ENCODE results near the gene HOXB5.
A peak's percentile ranks its signal among the peaks of the same experiment; 100 is the strongest.

HOXB5 gene

DNA sequence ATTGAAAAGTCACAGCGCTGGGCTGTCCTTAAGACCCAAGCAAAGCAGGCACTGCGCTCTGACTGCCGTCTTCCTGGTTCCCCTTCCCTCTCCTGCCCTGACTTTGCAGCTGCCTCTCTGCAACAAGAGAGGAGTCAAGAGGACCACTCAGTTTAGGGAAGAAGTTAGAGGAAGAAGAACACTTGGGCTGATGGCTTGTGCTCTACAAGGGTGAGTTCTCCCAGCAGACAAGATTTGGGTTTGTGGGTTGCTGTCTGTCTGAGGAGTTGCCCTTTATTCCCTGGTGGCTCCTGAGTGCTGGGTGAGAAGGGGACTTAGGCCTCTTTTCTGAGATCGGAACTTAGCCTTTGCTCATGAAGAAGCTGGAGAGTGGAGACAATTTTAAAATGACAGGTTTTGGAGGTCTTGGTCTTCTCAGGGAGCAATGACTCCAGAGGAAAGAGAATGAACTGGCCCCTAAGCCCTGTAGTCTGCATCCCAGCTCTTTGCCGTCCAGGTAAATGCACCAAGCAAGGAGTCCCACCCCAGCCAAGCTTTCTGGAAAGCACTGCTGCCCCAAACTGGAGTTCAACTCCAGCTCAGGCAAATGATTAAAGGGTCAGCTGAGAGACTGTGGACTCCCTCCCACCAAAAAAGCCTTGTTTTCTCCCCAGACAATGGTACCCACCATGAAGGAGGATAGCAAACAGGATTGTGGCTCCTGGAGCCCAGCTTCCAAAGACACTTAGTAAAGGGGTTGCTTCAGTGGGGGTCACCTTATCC is 35.3 kb upstream of the HOXB5 start:
- no peak for DNase-seq

DNA sequence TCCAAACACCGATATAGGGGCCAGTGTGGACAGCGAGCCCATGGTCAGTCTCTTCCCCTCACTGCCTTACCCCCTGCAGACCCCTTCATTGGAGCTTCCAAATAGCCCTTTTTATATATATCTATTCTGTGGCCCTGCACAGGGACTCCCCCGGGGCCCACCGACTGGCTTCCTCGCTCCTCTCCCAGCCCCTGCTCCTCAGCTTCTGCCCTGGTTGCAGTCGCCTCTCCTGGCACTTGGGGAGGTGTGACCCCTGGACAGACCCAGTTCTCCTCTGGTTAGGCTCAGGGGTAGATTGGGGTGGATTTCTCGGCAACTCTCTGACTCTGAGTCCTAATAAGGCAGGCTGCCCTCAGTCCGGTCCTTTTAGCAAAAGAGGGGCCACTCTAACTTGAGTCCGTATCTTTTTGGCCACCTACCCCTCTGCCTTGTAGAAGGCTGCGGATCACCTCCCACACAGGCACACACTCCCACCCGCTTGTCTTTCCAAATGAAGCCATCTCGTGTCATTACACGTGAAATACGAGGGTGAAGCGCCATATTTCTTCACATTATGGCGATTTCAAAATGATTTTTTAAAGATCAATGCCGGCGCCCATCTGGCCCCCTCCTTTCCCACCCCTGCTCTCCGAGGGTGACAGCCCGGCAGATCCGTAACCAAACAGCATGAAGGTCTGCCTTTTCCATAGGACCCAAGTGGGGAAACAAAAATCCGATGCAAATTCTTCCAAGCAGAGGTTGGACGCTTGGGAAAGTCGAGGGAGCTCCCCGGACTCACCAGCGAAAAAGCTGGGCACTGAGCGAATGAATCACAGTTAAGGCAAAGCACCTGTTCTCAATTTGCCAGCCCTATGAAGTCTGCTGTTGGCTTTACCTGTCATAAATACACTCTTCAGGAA is 34.3 kb upstream of the HOXB5 start:
- DNase-seq: no peak

DNA sequence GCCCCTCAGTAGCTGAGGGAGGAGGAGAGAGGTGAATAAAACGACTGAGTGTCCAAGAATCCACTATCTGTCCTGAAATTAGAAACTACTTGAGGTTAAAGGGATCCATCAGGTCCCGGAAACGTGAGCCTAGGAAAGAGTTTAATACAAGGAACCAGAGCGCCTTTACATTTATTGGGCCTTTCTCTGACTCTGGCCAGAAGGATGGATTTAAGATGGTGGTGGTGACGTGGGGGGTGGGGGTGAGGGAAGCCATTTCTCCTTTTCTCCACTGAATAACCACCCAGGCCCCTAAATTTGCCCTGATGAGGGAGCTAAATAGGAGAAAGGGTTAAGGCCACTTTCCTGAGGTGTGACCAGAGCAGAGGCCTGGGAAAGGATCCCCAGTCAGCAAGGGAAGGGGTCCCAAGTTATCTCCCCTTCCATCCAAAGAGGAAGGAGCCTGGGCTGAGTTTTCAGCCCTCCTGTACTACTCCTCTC is 33.6 kb upstream of the HOXB5 start:
- DNase-seq: no peak

DNA sequence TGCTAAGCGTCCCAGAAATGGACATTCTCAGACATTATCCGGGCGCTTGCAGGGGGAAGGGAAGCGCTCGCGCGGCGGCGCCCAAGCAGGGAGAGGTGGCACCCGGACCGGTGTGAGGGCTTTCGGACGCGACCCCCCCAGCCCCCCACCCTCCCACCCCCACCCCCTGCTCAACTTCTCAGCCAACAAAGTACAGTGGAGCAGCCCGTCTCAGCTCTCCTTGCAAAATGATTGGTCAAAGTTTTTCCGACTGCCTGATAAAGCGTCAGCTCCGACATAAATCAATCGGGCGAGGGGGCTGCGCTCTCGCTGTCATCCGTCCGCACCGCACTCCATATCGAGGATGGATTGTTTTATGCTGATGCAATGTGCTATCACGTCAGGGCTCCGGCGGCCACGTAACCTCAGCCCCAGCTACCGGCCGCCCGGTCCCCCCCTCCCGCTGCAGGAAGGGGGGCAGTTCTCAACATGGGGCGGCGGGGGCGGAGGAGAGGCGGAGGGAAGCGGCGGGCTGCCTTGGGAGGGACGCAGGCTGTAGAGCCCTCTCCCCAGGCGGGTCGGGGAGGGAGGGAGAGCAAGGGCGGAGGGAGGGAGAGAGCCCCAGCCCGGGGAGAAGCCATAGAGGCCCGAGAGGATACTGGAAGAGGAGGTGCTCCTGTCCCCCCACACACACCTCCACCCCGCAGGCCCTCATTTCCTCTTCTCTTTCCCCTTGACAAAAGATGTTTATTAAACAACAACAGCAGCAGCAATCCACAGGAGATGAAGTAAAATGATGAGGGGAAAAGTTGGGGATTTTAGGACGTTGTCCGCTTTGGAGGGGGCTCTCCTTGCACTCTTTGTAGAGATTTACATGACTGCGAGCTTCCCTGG is 32.9 kb upstream of the HOXB5 start, which contains the start of gene HOXB9:
Gene HOXB9, minus strand, starts transcription at position 114 of the 873 bp plus-strand sequence. Its CDS starts 89 bp downstream, at position 25.
- peak in 2 of 3 experiments; percentile 56 to 71 for DNase-seq

DNA sequence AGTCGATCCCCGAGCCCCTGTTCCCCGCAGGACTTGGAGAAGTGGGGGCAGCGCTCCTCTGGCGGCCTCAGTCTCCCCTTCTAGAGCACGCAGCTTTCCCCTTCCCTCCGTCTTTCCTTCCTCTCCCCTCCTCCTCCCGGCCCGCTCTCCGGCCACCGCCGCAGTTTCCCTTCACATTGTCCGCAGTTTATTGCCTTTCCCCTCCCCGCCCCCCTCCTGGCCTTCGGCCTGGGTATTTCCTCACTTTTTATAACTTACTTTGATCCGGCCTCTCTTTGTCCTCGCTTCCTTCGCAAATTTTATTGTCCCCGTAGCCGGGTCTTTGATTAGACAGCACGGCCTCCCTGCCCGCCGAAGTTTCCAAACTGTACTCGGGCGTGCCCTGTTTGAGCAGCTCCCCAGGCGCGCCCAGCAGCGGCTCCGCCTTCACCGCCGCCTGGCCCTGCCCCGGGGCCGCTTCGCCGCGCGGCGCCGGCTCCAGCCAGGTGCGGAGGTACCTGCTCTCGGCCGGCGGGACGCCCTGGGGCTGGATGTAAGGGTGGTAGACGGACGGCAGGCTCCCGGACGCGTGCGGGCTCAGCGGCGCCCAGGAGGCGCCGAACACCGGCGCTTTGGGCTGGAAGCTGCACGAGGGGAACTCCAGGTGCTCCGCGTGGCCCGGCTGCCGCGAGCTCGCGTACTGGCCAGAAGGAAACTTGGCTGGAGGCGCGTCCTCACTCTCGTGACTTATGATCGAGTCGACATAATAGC is 32.1 kb upstream of the HOXB5 start:
- DNase-seq: peak in 2 of 3 experiments; percentile 67 to 80

DNA sequence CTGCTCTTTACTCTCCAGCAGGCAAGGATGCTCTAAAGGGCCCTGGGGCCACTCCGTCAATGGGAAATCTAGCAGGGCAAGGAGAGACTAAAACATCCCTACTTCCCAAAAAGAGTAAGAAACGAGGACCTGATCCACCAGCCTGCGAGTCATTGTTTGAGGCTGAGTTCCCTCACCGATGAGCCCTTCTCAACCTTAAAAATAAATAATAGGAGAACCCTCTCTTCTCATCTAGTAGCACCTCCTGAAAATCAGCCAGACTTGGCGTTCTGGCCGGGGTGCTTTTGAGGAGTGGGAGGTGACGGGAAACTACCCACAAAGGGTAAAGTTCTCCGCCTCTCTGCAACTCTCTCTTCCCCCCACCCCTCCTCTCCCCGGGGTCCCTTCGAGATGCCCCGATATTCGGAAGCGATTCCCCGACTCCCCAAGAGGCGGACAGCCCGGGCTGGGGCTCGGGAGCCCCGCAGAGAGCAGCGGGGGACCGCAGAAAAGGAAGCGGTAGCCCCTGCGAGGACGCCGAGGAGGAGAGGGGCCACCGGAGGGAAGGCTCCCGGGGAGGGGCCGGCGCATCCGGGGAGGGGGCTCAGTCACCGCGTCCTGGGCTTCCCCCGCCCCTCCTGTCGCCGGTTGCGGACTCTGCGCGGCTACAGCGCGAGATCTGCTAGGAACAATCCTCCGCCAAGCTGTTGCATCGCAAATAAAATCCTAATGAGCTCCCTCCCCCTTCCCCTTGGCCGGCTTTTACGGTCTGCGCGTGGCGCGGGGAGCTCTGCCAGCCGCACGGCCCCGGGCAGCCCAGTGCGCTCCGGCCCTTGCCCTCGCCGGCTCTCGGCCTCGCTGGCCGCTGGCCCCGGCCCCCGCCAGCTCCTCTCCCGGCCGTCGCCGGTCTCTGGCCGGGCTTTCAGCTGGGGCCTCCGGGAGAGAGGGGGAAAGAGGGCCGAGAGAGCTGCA is 31.2 kb upstream of the HOXB5 start:
- peak in 2 of 3 experiments; percentile 58 to 68 for DNase-seq

DNA sequence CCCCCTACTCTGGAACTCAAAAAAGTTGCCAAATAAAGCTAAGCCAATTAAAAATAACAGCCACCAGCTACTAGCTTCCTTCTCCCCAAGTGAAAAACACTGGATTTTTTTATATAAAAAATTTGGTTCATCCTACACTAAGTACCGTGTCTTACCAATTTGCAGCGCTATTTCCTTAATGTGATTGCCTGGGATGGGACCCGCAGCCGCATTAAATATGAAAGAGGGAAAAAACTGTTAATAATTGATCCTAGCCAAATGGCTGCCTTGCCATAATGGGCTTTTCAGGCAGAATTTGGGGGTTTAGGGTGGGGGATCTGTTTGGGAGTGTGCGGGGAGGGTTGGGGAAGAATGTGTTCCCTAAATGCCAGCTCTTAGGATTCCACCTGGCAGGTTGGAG is 30.5 kb upstream of the HOXB5 start:
- DNase-seq: no peak

DNA sequence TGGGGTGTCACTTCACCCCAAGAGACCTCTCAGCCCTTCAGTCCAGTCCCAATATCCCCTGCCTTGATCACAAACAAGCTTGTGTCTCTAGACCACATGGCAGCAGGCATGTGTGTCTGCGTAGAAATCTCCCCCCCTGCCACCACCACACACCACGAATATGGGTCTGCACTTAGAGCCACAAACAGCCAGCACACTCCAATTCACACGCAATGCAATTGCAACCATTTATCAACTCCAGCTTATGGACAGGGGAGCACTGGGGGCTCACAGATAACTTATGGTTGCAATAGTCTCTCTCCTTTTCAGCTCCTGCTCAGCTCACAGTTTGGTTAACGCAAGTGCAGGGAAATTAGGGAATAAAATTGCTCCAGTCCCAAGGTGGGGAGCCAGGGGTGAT is 30.0 kb upstream of the HOXB5 start:
- no peak for DNase-seq

DNA sequence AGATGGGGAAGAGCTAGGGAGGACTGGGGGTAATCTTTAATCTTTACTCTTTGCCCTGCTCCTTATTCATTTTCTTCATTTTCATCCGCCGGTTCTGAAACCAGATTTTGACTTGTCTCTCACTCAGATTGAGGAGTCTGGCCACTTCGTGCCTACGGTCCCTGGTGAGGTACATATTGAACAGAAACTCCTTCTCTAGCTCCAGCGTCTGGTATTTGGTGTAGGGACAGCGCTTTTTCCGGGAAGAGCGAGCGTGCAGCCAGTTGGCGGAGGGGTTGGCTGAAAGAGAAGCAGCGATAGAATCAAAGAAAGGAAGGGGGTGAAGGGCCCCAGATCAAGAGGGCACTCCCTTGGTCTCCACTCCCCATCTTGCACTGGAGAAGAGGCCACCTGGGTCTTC is 29.3 kb upstream of the HOXB5 start:
- DNase-seq: no peak

DNA sequence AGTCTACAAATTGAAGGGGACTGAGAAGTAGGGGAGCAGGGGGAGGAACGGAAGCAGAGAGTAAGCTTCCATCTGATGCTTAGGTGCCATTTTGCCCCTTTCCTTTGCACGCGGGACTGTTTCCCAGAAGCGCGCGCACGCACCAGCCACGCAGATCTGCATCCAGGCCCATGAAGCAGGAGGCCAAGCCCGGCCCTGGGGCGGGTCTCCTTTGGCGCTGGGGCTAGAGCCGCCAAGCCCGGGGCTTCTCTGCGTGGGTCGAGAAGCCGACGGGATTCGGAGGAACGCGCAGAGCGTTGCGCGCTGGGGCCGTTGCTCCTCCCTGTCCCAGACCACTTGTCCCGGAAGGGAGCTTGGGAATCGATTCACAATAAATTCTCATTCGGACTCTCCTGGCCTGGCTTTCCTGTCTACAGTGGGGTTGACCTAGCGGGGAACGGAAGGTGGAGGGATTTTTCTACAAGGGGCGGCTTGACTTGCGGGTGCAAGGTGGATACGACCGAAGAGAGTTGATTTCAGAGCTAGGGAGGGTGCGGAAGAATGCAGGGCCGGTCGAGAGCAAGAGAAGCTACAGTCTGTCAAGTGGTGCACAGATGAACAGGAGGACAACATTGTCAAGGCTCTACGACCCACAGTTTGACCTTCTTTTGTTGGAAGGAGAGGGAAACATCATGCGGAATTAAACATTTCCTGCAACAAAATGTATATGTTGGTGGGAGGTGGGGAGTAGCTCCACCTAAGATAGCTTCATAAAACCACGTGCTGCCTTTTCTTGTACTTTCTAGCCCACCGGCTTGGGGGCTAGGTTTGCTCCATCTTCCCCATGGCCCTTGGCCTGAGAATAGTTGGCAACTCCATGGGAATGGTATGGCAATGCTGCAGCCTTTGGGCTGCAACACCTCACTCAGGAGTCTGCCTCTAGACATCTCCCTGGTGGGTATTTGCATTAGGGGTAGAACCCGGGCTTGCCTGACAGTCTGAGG is 28.1 kb upstream of the HOXB5 start:
- no peak for DNase-seq

DNA sequence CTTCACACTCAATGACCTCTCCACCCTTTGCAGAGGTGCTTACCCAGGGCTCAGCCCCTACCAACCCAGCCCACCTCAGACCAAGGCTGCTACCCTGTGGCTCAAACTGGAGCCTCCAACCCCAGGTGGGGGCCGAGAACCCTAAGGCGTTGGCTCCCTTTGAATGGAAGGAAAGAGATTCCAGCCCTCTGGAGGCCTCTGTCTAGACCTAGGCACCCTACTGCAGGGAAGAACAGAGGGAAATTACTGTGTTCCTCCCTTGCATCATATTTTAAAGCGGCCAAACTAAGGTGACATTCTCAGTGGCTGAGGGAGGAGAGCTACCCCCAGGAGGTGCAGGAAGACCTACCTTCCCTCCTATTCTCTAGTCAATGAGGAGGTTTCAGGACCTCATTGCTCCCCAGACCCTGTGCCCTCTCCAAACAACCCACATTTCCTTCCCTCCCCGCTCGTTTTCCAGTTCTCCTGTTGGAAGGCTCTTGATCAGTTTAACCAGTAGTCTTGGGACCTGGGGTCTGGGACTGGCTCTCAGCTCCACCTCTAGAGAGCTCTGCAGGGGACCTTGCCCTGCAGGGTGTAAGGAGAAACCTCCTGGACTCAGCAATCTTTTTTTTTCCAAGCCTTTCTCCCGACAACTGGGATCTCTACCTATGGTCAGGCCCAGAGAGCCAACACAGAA is 27.0 kb upstream of the HOXB5 start:
- DNase-seq: no peak

DNA sequence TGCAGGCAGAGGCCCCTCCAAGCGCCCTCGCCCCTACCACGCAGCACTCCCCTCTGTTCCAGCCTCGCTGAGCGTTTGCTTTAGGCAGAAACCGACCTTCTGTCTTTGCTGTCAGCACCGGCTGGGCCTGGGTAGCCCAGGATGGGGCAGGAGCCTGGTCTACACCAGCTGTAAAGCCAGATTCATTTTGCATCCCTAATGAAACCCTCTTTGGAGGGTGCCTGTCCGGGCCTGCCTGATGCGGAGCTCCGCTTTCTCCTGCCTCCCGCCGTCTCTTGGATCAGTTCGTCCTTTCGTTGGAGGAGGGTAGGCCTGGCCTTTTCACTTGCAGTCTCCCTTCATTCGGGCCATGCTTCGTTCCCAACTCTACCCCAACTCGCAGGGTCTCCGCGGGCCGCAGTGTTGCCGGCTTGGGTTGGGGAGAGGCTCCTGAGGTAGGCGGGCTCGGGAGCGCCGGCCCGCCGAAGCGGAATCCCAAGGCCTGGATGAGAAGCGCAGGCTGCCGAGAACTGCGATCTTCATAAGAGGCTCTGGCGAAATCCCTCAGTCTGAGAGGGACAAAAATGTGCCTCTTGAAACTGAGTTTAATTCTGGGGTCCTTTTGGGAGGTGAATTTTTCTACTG is 26.4 kb upstream of the HOXB5 start:
- no peak for DNase-seq

DNA sequence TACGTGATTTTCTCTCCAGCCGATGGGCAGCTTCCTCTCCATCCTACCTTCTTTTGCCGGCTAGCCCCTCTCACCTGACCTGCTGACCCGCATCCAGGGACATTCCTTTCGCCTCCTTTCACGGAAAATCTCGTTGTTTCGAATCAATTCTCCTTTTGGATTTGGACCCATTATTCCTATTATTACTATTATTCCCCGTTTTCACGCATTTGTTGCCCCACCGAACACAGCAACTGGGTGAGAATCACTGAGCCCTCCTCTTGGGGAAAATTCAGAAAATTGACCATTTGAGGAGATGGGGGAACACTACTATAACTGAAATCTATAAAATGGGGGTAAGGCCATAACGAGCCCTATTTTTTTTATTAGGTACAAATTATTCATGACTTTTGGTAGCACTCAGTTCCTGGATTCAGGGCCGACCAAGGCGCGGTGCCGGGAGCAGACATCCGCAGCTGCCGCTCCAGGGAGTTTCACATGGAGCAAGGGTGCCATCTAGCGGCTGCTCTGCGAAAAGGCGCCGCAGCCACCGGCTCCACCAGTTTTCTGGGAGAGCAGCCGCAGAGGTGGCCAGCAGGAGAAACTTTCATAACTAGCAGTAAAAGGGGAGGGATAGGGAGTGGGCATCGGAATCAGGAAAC is 24.8 kb upstream of the HOXB5 start:
- peak; percentile 81 to 91 (median 87) for DNase-seq

DNA sequence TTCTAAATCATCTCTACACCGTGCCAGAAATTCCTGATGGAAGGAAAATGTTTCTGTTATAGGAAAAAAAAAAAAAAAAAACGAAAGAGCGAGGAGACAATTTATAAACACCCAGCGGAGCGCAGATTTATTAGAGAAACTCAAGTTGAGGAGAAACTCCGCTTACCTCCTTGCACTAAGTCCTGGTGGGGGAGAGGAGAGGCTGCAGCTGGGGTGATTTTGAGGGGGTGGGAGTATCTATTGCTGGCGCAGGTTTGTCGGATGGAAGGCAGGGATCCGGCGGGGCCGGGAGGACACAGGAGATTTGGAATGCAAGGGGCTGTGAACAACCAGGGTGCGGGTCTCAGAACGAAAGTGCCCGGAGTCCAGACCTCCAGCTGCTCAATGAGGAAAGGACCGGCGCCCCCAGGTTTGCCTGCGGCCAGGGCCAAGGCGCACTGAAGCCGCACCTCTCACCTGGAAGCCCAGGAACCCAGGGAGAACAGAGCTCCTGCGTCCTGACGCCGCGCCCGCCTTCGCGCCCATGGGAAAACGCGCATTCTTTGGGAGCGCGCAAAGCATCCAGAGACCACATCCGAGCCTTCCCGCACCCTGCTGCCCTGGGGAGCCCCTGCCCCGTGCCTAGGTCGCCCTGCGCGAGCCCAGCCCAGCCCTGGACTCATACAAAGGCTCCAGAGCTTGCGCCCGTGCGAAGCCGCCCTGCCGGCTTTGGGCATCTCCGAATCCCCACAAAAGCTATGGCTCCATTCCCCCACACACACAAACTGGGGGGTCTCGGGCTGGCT is 24.1 kb upstream of the HOXB5 start:
- no peak for DNase-seq

DNA sequence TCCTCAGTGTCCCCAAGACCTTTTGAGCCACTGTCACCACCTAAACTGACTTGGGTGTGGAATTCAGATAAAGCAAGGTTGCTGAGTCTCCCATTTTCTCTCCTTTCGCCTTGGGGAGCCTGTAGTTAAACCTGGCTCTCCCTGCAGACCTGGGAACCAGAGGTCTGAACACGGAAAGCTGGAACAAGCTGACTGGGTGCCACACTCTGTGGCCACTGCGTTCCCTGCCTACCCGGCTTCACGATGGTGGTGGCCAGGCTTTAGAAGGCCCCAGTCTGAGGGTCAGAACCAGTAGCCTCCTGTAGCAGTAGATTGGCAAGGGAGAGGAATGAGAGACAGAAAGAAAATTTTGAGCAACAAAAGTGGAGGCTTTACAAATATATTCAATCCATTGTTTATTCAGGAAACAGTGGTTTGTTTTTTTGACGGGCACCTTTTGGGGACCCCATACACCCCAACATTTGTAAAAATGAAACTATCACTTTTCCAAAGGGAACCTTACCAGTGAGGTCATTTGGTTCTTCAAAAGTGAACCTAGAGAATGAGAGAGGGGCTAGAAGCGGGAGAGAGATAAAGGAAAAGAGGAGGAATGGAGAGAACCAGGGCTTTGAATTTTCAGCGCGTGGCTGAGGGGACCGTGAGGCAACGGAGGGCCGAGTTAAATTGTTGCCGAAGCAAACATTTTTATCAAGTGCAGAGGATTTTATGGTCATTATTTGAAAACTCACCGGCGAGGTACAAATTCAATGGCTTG is 23.3 kb upstream of the HOXB5 start:
- DNase-seq: no peak

Measured in NCI-H1417 (cell line).